ENCODE data around the gene COTL1.
"Not testable (repeated sequence)": the region's sequence is repeated elsewhere in the genome, so short reads cannot be mapped to it uniquely, and the experiment has no call there.

COTL1 gene

DNA sequence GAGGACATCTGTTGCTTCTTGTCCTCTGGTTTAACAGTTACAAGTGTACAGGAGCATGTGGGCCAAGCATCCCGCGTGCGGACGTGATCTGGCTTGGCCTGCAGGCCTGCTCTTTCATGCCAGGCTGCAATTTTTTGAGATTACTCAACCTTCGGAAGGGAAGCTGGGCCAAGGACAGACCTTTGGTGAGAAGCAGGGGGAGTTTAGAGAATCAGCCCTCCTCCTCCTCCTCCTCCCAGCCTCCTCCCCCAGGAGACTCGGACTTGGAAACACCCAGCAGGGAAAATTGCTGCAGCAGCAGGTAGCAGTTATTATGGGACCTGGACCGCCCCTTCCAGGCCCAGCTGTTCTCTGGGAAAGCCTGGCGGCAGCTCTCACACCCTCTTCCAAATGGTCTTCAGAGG is 25.3 kb upstream of the COTL1 start:
- peak; percentile 96 for DNase-seq (ENCODE audit: low read depth)

DNA sequence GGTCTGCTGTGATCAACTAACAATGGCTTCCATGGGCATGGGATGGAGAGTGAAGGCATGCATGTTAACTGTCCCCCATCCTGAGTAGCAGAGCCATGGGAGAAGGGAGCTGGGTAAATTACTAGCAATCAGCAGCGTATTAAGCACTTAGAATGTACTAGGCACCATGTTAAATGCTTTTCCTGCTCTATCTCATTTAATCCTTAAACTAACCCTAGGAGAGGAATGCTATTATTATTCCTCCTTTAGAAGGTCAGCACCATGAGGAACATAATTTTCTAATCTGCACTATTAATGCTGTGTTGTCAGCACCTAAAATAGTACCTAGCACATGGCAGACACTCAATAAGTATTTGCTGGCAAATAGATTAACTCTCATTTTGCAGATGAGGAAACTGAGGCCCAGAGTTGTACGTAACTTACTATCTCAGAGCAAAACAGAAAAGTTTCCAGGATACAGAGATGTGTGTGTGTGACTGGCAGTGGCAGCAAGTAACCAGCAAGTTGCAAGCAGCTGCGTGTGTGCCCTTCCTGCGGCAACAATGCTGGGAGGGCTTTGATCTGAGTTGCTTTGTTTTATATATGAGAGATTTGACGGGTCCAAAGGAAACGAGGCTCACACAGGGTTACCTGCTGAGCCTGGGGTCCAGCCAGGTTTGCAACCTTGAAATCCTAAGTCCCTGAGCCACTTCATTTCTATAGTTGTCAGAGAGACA is 23.9 kb upstream of the COTL1 start:
- DNase-seq (ENCODE audit: low read depth): no peak

DNA sequence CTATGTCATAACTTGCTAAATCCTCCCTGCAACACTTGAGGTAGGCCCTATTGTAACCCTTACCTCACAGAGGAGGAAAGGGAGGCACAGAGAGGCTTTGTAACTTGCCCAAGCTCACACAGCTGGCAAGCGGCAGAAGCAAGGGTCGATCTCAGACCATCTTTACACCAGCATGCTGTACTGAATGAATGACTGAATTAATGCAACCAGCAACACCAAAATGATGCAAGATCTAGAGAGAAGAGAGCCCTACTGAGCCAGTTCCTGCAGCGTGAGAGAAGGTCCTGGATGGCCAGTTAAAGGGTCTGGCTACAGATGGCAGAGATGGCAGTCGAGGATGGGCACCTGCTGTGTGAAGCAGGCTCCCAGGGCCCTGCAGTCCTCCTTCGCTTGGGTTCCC is 22.3 kb upstream of the COTL1 start:
- DNase-seq (ENCODE audit: low read depth): no peak

DNA sequence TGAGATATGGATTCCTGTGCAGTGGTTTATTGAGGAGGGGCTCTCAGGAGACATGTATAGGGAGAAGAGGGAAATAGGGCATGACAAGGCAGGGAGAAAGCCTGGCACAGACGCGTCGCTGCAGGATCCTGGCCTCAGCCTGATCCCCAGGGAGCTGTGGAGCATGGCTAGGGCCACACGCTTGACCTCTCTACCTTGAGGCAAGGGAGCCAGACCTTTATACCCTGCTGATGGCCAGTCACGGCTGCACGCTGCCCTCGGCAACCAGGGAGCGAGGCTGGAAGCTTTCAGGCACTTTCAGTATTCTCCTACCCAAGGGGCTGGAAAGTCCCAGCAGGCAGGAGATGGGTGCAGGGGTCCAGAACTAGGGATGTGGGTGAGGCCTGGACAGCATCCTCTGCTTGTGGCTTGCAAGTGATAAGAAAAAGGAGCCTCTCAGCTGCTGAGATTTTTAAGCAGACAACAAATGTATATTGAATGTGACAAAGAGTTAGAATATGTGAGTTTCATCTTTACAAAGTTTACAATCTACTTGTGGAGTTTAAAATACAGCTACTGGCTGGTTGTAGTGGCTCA is 20.4 kb upstream of the COTL1 start:
- no peak for DNase-seq (ENCODE audit: low read depth)

DNA sequence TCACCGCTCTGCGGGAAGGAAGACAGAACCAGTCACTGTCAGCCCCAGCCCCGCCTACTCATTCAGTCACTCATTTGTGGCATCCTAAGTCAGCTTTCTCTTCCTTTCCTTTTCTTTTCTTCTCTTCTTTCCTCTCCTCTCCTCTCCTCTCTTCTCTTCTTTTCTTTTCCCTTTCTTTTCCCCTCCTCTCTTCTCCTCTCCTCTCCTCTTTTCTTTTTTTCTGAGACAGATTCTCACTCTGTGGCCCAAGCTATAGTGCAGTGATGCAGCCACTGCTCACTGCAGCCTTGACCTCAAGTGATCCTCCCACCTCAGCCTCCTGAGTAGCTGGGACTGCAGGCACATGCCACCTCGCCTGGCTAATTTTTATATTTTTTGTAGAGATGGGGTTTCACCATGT is 19.8 kb upstream of the COTL1 start:
- no peak for DNase-seq (ENCODE audit: low read depth)

DNA sequence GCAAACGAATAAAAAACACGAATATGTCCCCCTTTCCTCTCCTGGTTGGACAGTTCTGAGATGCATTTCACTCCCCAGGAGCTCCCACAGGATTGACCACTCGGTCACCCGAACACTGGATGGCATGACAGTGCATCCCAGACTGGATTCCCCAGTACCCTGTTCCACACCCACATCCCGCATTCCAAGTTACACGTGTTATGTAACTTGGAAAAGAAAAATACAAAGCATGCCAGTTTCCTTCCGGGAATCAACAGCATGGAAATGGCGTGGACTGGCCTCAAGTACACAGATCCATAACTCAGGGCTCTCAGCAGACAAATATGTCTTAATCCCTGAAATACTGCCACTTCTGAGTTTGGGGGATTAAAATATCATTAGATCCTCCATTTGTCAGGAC is 17.8 kb upstream of the COTL1 start:
- no peak for DNase-seq (ENCODE audit: low read depth)

DNA sequence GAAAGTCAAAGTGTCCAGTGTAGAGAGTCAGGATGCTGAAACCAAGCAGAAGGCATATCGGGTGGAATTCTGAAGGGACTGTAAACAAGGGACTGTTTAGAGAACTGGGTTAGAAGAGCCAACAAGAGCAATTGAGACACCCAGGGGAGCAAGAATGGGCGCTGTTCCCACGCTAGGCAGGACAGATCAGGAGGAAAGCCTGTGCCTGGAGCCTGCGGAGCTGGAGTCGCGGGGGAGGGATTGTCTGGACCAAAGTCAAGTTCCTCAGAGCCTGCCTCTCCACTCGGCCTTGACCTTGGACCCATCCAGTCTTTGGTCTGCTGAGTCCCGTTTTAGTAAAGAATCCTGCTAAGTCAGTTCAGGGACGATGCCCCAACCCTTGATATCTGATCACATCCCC is 15.7 kb upstream of the COTL1 start:
- peak; percentile 84 for DNase-seq (ENCODE audit: low read depth)

DNA sequence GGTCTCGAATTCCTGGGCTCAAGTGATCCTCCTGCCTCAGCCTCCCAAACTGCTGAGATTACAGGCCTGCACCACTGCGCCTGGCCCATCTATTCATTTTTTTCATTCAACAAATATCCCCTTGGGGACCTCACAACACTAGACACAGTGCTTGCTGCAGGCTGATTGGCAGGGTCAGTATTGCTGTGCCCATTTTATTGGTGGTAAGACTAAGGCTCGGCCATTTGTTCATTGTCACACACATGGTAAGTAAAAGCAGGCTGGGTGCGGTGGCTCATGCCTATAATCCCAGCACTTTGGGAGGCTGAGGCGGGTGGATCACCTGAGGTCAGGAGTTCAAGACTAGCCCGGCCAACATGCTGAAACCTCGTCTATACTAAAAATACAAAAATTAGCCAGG is 15.0 kb upstream of the COTL1 start:
- DNase-seq (ENCODE audit: low read depth): not testable (repeated sequence)

- DNase-seq (ENCODE audit: low read depth): no peak
Observed at GRCh38 chr16:84631886-84632285, 14.0 kb upstream of the COTL1 start.

GRCh38 chr16:84631153-84631466 is 13.2 kb upstream of the COTL1 start:
- DNase-seq (ENCODE audit: low read depth): no peak

DNA sequence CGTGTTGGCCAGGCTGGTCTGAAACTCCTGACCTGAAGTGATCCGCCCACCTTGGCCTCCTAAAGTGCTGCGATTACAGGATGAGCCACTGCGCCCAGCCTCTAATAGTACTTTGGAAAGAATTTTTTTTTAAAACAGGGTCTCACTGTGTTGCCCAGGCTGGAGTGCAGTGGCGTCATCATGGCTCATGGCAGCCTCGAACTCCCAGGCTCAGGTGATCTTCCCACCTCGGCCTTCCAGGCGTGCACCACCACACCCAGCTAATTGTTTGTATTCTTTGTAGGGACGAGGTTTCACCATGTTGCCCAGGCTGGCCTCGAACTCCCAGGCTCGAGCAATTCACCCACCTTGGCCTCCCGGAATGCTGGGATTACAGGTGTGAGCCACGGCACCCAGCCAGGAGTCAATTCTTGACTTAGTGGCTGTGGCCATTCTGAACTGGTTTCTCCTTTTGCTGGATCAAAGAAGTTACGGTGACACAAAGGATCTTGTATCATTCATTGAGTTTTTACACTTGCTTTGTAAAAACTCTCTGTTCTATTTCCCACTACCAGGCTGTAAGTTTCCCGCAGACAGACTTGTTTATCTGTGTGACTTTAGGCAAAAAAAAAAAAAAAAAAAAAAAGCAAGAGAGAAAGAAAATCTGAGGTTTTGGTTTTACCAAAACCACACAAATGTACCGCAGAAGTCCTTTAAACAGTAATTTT is 12.7 kb upstream of the COTL1 start:
- DNase-seq (ENCODE audit: low read depth): no peak

DNA sequence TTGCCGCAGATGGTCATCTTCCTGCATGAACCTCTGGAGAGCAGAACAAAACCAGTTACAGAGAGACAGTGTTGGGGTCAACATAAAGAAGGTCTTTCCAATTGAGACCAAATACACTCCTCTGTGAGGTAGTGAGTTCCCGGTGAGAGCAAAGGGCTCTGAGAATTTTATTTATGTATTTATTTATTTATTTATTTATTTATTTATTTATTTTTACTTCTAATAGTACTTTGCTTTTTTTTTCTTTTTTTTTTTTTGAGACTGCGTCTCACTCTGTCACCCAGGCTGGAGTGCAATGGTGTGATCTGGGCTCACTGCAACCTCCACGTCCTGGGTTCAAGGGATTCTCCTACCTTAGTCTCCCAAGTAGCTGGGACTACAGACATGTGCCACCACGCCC is 12.1 kb upstream of the COTL1 start:
- no peak for DNase-seq (ENCODE audit: low read depth)

GRCh38 chr16:84629580-84629979 is 11.7 kb upstream of the COTL1 start:
- no peak for DNase-seq (ENCODE audit: low read depth)

DNA sequence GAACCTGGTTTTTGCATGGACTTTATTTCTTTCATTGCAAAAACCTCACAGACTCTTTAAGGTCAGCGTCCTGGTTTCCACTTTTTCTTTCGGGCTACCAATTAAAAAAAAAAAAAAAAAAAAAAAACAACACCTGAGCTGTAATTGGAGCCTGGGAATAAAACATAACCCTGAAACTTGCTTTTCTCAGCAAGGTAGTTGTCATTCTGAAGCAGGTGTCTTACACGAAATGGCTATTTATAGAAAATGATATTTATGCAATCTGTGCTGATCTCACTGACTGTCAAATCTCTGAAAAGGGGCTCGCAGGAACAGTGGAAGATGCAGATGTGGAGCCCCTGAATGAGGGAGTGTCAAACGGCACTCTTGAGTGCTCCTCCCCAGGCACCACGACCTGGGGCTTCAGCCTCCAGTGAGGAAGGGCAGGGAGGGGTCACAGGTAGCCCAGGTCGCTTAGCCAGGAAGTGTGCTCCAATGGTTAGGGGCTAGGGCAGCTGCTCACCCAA is 10.4 kb upstream of the COTL1 start:
- DNase-seq (ENCODE audit: low read depth): no peak

GRCh38 chr16:84625556-84625955 is 7.7 kb upstream of the COTL1 start:
- DNase-seq (ENCODE audit: low read depth): no peak

- not testable (repeated sequence) for DNase-seq (ENCODE audit: low read depth)
Observed at GRCh38 chr16:84620913-84621312, 3.0 kb upstream of the COTL1 start.

GRCh38 chr16:84618581-84619460 is 943 bp upstream of the COTL1 start:
- DNase-seq (ENCODE audit: low read depth): peak; percentile 93

GRCh38 chr16:84617041-84617790 is 662 bp downstream of the COTL1 start:
- no peak for DNase-seq (ENCODE audit: low read depth)

DNA sequence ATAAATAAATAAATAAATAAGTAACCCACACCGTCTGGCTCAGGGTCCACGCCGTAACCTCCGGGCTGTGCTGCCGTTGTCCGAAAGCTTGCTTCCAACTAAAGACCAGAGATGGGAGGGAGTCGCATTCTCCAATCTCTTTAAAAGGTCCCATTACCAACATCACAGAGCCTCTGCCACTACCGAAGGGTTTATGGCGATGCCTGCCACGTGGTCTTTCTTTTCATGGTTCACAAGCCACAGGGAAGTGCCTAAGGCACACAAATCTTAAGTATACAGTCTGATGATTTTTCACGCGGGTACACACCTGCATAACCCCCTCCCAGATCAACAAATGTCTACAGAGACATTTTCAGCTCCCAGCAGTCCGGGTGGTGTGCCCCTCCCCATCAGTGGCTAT is 1.4 kb downstream of the COTL1 start:
- DNase-seq (ENCODE audit: low read depth): no peak

DNA sequence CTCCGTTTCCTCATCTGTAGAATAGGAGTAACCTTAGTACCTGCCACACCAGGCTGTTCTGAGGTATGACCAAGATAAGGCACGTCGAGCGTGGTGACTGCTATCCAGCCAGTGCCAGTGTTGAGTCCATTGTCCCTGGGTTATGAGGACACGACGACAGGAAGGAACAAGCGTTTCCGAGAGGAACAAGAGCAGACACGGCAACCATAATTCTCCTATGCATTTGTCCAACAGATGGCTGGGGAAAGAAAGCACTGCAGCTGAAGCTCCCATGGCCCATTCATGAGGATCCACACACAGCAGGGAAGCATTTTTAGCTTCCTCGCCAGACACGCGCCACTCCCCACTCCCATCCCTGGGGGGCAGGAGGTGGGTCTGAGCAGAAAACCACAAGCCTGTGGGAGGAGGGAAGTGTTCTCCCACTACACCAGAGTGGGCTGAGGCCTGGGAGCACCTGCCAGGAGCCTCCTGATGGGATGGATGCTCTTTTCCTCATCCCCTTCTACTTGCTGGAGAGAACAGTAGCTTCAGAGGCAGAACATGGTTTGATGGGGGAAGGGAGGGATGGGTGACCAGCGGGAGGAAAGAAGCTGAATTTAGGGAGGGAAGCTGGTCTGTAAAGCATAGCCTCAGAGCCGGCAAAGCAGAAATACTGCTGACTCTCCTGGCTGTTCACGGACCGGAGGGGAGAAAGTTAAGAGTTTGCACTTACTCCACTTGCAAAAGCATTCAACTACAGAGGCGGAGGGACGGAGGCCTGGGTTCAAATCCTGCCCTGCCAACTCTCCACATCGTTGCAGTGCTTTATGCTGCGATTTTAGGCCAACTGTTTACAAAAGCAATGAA is 2.7 kb downstream of the COTL1 start:
- no peak for DNase-seq (ENCODE audit: low read depth)

DNA sequence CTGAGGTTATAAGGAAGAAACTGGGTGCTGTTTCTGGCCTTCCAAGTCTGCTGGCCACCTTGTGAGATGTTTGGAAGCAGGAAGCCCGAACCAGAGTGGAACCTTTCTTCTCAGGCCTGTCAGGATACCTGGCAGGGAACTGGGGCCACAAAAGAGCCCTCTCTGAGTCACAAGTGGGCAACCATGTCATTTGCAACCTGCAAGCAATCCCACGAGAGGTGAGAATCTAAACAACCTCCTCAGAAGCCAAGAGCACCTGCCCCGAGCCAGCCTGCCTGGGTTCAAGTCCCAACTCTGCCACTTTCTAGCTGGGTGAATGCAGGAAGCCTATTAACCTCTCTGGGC is 3.3 kb downstream of the COTL1 start:
- no peak for DNase-seq (ENCODE audit: low read depth)
